H1 (cell line): ENCODE measurements around the gene UNC5B. TPM values are rescaled to one million over a fixed set of nuclear protein-coding genes. Genes with fewer than 3 reads are reported as not detected.

Experiments used
- CTCF ChIA-PET: fragments of 300-600 bp; sonication (Branson Sonifier 250); formaldehyde crosslinking; loops from one replicate; lab custom pipeline; 2021; ENCODE audit not compliant: partially characterized antibody; lab: Charles Lee
- POLR2A ChIA-PET: fragments of 300-600 bp; sonication (Branson Sonifier 250); formaldehyde crosslinking; loops from one replicate; lab custom pipeline; 2021; ENCODE audit warnings: inconsistent platforms; ENCODE audit not compliant: partially characterized antibody; lab: Charles Lee
- DNase-seq, 2 experiments: peaks; one replicate each; pipeline versions ENCODE4 v3.0.0 to v3.0.0-alpha.2; 2010 to 2022; ENCODE audit warnings: low spot score in 2 of 2, low read depth in 1 of 2, mixed read lengths in 1 of 2
- FAIRE-seq: peaks from 2 replicates; lab custom pipeline; 2011; peaks lifted over from hg19 to GRCh38; lab: Jason Lieb, UNC
- H2AFZ ChIP-seq: 2 replicates; pipeline ENCODE4 v1.8.1; 2012; ENCODE audit warnings: low read length, inconsistent platforms
- H2AK5ac ChIP-seq: 2 replicates; pipeline ENCODE4 v1.6.1; 2013; ENCODE audit warnings: low read depth, low read length
- H2BK120ac ChIP-seq: replicated peaks from 2 replicates; pipeline ENCODE3; 2013; ENCODE audit warnings: low read depth, low read length, inconsistent platforms
- H2BK12ac ChIP-seq: 2 replicates; pipeline ENCODE4 v1.6.1; 2013; ENCODE audit warnings: low read depth, low read length
- H2BK15ac ChIP-seq: 2 replicates; pipeline ENCODE4 v1.6.1; 2013; ENCODE audit warnings: low read length
- H2BK20ac ChIP-seq: 2 replicates; pipeline ENCODE4 v1.6.1; 2013; ENCODE audit warnings: low read length
- H2BK5ac ChIP-seq: 2 replicates; pipeline ENCODE4 v1.6.1; 2013; ENCODE audit warnings: low read depth, low read length
- H3K14ac ChIP-seq: 2 replicates; pipeline ENCODE4 v1.6.1; 2013; ENCODE audit warnings: inconsistent platforms; ENCODE audit not compliant: insufficient read length
- H3K18ac ChIP-seq: 2 replicates; pipeline ENCODE4 v1.6.1; 2013; ENCODE audit warnings: low read length; ENCODE audit errors: extremely low read depth
- H3K23ac ChIP-seq: 2 replicates; pipeline ENCODE4 v1.6.1; 2013; ENCODE audit warnings: inconsistent platforms; ENCODE audit not compliant: insufficient read length
- H3K23me2 ChIP-seq: 2 replicates; pipeline ENCODE4 v1.6.1; 2013; ENCODE audit warnings: low read depth, low read length
- H3K27ac ChIP-seq: 2 replicates; pipeline ENCODE4 v1.6.1; 2011; ENCODE audit warnings: low read depth, low read length, inconsistent platforms
- H3K27me3 ChIP-seq, 4 experiments: replicated peaks in 1 of 4; 1 replicate in 1 of 4; 2 replicates in 3 of 4; pipeline versions ENCODE4 v1.6.1 to v1.8.1; 2011 to 2013; ENCODE audit warnings: low read length in 3 of 4, mild to moderate bottlenecking in 3 of 4, inconsistent platforms in 2 of 4, mixed read lengths in 2 of 4, moderate library complexity in 1 of 4; ENCODE audit not compliant: control insufficient read depth in 3 of 4, insufficient read depth in 3 of 4; ENCODE audit errors: extremely low read depth in 1 of 4
- H3K36me3 ChIP-seq, 4 experiments: 2 replicates each; pipeline versions ENCODE4 v1.6.1 to v1.8.1; 2011 to 2013; ENCODE audit warnings: mild to moderate bottlenecking in 4 of 4, low read length in 3 of 4, moderate library complexity in 2 of 4, control low read depth in 1 of 4, inconsistent platforms in 1 of 4; ENCODE audit not compliant: insufficient read depth in 4 of 4, control insufficient read depth in 2 of 4
- H3K4ac ChIP-seq: replicated peaks from 2 replicates; pipeline ENCODE3; 2013; ENCODE audit warnings: low read length, low read depth, mixed read lengths, inconsistent platforms; ENCODE audit not compliant: insufficient read length
- H3K4me1 ChIP-seq, 4 experiments: replicated peaks in 1 of 4; 1 replicate in 1 of 4; 2 replicates in 3 of 4; pipeline versions ENCODE4 v1.6.1 to v1.8.1; 2011 to 2013; ENCODE audit warnings: low read length in 3 of 4, inconsistent platforms in 2 of 4, mixed read lengths in 1 of 4; ENCODE audit not compliant: insufficient read depth in 4 of 4, control insufficient read depth in 3 of 4
- H3K4me2 ChIP-seq, 2 experiments: 2 replicates each; pipeline versions ENCODE4 v1.6.1 to v1.8.1; 2011 to 2013; ENCODE audit warnings: low read depth in 2 of 2, low read length in 2 of 2, control low read depth in 1 of 2, inconsistent platforms in 1 of 2, mild to moderate bottlenecking in 1 of 2; ENCODE audit not compliant: insufficient read depth in 1 of 2
- H3K4me3 ChIP-seq, 4 experiments: fragments of 200-600, 300-600 bp in 1 of 4; sonication (generic), shearing (Covaris generic), sonication (Bioruptor Twin) in 1 of 4; 2 replicates each; pipeline versions ENCODE4 v1.5.1 to v1.8.1; 2011 to 2016; ENCODE audit warnings: low read length in 4 of 4, low read depth in 3 of 4, control low read depth in 2 of 4, inconsistent platforms in 2 of 4, mild to moderate bottlenecking in 2 of 4, mixed read lengths in 1 of 4, moderate library complexity in 1 of 4; ENCODE audit not compliant: insufficient read depth in 2 of 4; ENCODE audit errors: extremely low read depth in 1 of 4
- H3K56ac ChIP-seq: replicated peaks from 2 replicates; pipeline ENCODE3; 2013; ENCODE audit warnings: low read depth, mild to moderate bottlenecking, mixed read lengths, low read length, inconsistent platforms; ENCODE audit not compliant: insufficient read length
- H3K79me1 ChIP-seq: 2 replicates; pipeline ENCODE4 v1.6.1; 2013; ENCODE audit warnings: low read depth, low read length, control low read depth
- H3K79me2 ChIP-seq, 2 experiments: 2 replicates each; pipeline versions ENCODE4 v1.6.1 to v1.8.1; 2012 to 2013; ENCODE audit warnings: low read length in 2 of 2, mild to moderate bottlenecking in 2 of 2, inconsistent platforms in 1 of 2; ENCODE audit not compliant: insufficient read depth in 2 of 2, control insufficient read depth in 1 of 2
- H3K9ac ChIP-seq, 4 experiments: replicated peaks in 1 of 4; 1 replicate in 1 of 4; 2 replicates in 3 of 4; pipeline versions ENCODE4 v1.6.1 to v1.8.1; 2011 to 2013; ENCODE audit warnings: low read depth in 3 of 4, low read length in 3 of 4, control low read depth in 2 of 4, mild to moderate bottlenecking in 2 of 4, moderate library complexity in 2 of 4, inconsistent platforms in 1 of 4; ENCODE audit errors: extremely low read depth in 1 of 4
- H3K9me3 ChIP-seq, 2 experiments: 2 replicates each; pipeline versions ENCODE4 v1.6.1 to v1.8.1; 2012 to 2013; ENCODE audit warnings: mild to moderate bottlenecking in 2 of 2, moderate library complexity in 2 of 2, control low read depth in 1 of 2, inconsistent platforms in 1 of 2, low read depth in 1 of 2, low read length in 1 of 2, mixed read lengths in 1 of 2; ENCODE audit not compliant: insufficient read depth in 2 of 2
- H4K20me1 ChIP-seq, 2 experiments: replicated peaks in 1 of 2; 2 replicates each; pipeline versions ENCODE3 to v1.8.1; 2011 to 2013; ENCODE audit warnings: inconsistent platforms in 2 of 2, low read length in 2 of 2, mild to moderate bottlenecking in 1 of 2; ENCODE audit not compliant: insufficient read depth in 2 of 2, control insufficient read depth in 1 of 2
- H4K5ac ChIP-seq: 2 replicates; pipeline ENCODE4 v1.6.1; 2013; ENCODE audit warnings: low read length, low read depth, mixed read lengths, inconsistent platforms; ENCODE audit not compliant: insufficient read length
- H4K8ac ChIP-seq: 2 replicates; pipeline ENCODE4 v1.8.0; 2013; ENCODE audit warnings: mild to moderate bottlenecking, moderate library complexity, low read length, inconsistent platforms; ENCODE audit not compliant: insufficient read depth; ENCODE audit errors: extremely low read depth
- H4K91ac ChIP-seq: replicated peaks from 2 replicates; pipeline ENCODE3; 2013; ENCODE audit warnings: low read length, mixed read lengths, inconsistent platforms; ENCODE audit not compliant: insufficient read length
- BRCA1 ChIP-seq: IDR thresholded peaks from 2 replicates; pipeline ENCODE4 v1.6.1; 2012; ENCODE audit warnings: low read depth, low read length, improper control_type of control experiment
- CHD2 ChIP-seq: IDR thresholded peaks from 2 replicates; pipeline ENCODE4 v1.6.1; 2012; ENCODE audit warnings: low read length, improper control_type of control experiment
- EP300 ChIP-seq, 2 experiments: IDR thresholded peaks; 1 replicate in 1 of 2; 2 replicates in 1 of 2; pipeline ENCODE4 v1.6.1; 2011 to 2012; ENCODE audit warnings: low read depth in 2 of 2, low read length in 2 of 2, mild to moderate bottlenecking in 2 of 2, borderline replicate concordance in 1 of 2, inconsistent platforms in 1 of 2, moderate library complexity in 1 of 2
- KDM1A ChIP-seq: fragments of 200-600, 300-600 bp; sonication (generic); IDR thresholded peaks from 2 replicates; pipeline ENCODE4 v1.7.1; 2016; ENCODE audit warnings: mild to moderate bottlenecking, low read length, borderline replicate concordance
- KDM5A ChIP-seq: fragments of 200-600 bp; IDR thresholded peaks from 2 replicates; pipeline ENCODE4 v1.7.1; 2012; ENCODE audit warnings: mild to moderate bottlenecking, low read length, inconsistent platforms, mixed read lengths
- NANOG ChIP-seq: IDR thresholded peaks from 2 replicates; pipeline ENCODE4 v1.6.1; 2011; ENCODE audit warnings: low read length, low read depth, mild to moderate bottlenecking, inconsistent platforms; ENCODE audit not compliant: insufficient read depth, poor library complexity, severe bottlenecking
- POLR2AphosphoS5 ChIP-seq: IDR thresholded peaks from 2 replicates; pipeline ENCODE4 v1.6.1; 2011; ENCODE audit warnings: low read depth, low read length
- POU5F1 ChIP-seq: IDR thresholded peaks from 2 replicates; pipeline ENCODE4 v1.6.1; 2011; ENCODE audit warnings: low read depth, mild to moderate bottlenecking, low read length, moderate library complexity
- RAD21 ChIP-seq, 2 experiments: IDR thresholded peaks in 1 of 2; conservative IDR thresholded peaks in 1 of 2; 2 replicates each; pipeline ENCODE4 v1.6.1; 2011; ENCODE audit warnings: low read depth in 2 of 2, low read length in 2 of 2, improper control_type of control experiment in 1 of 2, inconsistent platforms in 1 of 2, mild to moderate bottlenecking in 1 of 2, moderate library complexity in 1 of 2
- RBBP5 ChIP-seq: IDR thresholded peaks from 2 replicates; pipeline ENCODE4 v1.7.1; 2012; ENCODE audit warnings: low read depth, mild to moderate bottlenecking, inconsistent platforms, low read length, moderate library complexity, borderline replicate concordance
- WGBS, 2 experiments: shearing (Covaris generic) in 1 of 2; methylation state at CpG; one replicate each; pipeline versions ENCODE4 v1.1.6 to v1.1.7; 2013 to 2015; ENCODE audit warnings: low lambda C conversion rate in 2 of 2, mixed read lengths in 2 of 2, inconsistent platforms in 1 of 2, low coverage in 1 of 2, missing lambda C conversion rate in 1 of 2; ENCODE audit not compliant: insufficient replicate concordance in 2 of 2, insufficient coverage in 1 of 2, insufficient read length in 1 of 2; ENCODE audit errors: extremely low coverage in 1 of 2, missing lambda C conversion rate in 1 of 2; 5-methylcytosine and 5-hydroxymethylcytosine counted together
- polyA plus RNA-seq, 7 experiments: library from polyadenylated mRNA; depleted of rRNA in 3 of 7; stranded (reverse) in 5 of 7; unstranded in 2 of 7; fragments of >200 nt in 5 of 7; fragments of 200-250 nt in 2 of 7; gene quantifications; 1 replicate in 5 of 7; 2 replicates in 1 of 7; 4 replicates in 1 of 7; pipeline versions ENCODE4 v1.2.1 to v1.2.3, GENCODE V29; 2011 to 2013; ENCODE audit warnings: missing spikeins in 2 of 7, mixed read lengths in 2 of 7
- total RNA-seq: library from RNA; stranded (reverse); fragmentation: NEBNext Ultra II Directional; extraction: Animal tissue kit (Norgen Biotek cat#: 25700); gene quantifications from 2 replicates; pipeline ENCODE4 v1.2.1, GENCODE V29; 2021

UNC5B gene
- total and polyA plus RNA-seq, 2 of the 8 experiments (the other 6 are each of a cell fraction or from before 2014, with no cell fraction given): 27.9 to 31.8 TPM

- no peak for DNase-seq
- peaks cover 3 to 4% of the 10 kb centered on the region in 2 experiments for H4K20me1 ChIP-seq
- FAIRE-seq: no peak
- no peak for TF ChIP-seq RAD21 (IDR thresholded peaks at IDR 0.05 in 1 of 2, conservative IDR thresholded peaks at IDR 0.05 in 1 of 2; ENCODE audit: low read depth in 2 of 2, low read length in 2 of 2)
- TF ChIP-seq KDM1A: no peak
- no peak for TF ChIP-seq POLR2AphosphoS5
- TF ChIP-seq EP300 (IDR thresholded peaks at IDR 0.05; ENCODE audit: borderline replicate concordance in 1 of 2, low read depth in 2 of 2, low read length in 2 of 2): no peak
- no peak for TF ChIP-seq BRCA1
- TF ChIP-seq KDM5A: no peak
- TF ChIP-seq NANOG: no peak
- TF ChIP-seq RBBP5: no peak
- no peak for TF ChIP-seq CHD2
- TF ChIP-seq POU5F1: no peak
These were observed 83.7 kb downstream of the UNC5B start for GRCh38 chr10:71296086-71296485.

More at GRCh38 chr10:71296086-71296485, 83.7 kb downstream of the UNC5B start:
- no peak overlapping the region; the same call in 1 of the 2 replicates for H4K8ac ChIP-seq
- no peak overlapping the region for H3K56ac ChIP-seq
- H4K91ac ChIP-seq: no peak overlapping the region
- H2AK5ac ChIP-seq: no peak overlapping the region
- no peaks in the 10 kb centered on the region for H3K4me1 ChIP-seq
- ChIA-PET POLR2A (no interaction called here), CTCF (interaction anchor here (1.9 to 5.3 kb wide), 3 partner anchors 6 to 26 kb away, joined by 5 to 35 read pairs (median 21); no protein-coding TSS in a partner anchor)
- H3K18ac ChIP-seq: no peak overlapping the region
- no peak overlapping the region for H3K9ac ChIP-seq
- H2BK20ac ChIP-seq: no peak overlapping the region
- no peaks in the 10 kb centered on the region for H3K27me3 ChIP-seq
- no peak overlapping the region for H3K4me3 ChIP-seq
- H3K27ac ChIP-seq: no peak overlapping the region
- H3K36me3 ChIP-seq: peaks cover 10 to 49% (median 37%) of the 10 kb centered on the region in 4 experiments; a peak in 7 of 8 replicates
- no peak overlapping the region for H4K5ac ChIP-seq
- WGBS, 2 experiments: 88% methylated on average over 3 of the region's 5 CpGs; no CpG with 5 or more reads in 1 of the 2 experiments
- no peak overlapping the region for H3K14ac ChIP-seq
- no peak overlapping the region for H3K4ac ChIP-seq
- H3K23me2 ChIP-seq: peaks cover 2% of the 10 kb centered on the region; the same call in 1 of the 2 replicates
- H2BK120ac ChIP-seq: no peak overlapping the region
- H2BK15ac ChIP-seq: no peak overlapping the region
- H3K79me2 ChIP-seq: no peaks in the 10 kb centered on the region
- no peak overlapping the region for H2AFZ ChIP-seq
- H3K23ac ChIP-seq: no peak overlapping the region
- no peaks in the 10 kb centered on the region for H3K79me1 ChIP-seq
- H2BK5ac ChIP-seq: no peak overlapping the region
- no peaks in the 10 kb centered on the region for H3K9me3 ChIP-seq
- H2BK12ac ChIP-seq: no peak overlapping the region
- H3K4me2 ChIP-seq: no peak overlapping the region
